ENCODE measurements around the gene TENT4A.
"Not testable (repeated sequence)": the region's sequence is repeated elsewhere in the genome, so short reads cannot be mapped to it uniquely, and the experiment has no call there.

The TENT4A gene

DNA sequence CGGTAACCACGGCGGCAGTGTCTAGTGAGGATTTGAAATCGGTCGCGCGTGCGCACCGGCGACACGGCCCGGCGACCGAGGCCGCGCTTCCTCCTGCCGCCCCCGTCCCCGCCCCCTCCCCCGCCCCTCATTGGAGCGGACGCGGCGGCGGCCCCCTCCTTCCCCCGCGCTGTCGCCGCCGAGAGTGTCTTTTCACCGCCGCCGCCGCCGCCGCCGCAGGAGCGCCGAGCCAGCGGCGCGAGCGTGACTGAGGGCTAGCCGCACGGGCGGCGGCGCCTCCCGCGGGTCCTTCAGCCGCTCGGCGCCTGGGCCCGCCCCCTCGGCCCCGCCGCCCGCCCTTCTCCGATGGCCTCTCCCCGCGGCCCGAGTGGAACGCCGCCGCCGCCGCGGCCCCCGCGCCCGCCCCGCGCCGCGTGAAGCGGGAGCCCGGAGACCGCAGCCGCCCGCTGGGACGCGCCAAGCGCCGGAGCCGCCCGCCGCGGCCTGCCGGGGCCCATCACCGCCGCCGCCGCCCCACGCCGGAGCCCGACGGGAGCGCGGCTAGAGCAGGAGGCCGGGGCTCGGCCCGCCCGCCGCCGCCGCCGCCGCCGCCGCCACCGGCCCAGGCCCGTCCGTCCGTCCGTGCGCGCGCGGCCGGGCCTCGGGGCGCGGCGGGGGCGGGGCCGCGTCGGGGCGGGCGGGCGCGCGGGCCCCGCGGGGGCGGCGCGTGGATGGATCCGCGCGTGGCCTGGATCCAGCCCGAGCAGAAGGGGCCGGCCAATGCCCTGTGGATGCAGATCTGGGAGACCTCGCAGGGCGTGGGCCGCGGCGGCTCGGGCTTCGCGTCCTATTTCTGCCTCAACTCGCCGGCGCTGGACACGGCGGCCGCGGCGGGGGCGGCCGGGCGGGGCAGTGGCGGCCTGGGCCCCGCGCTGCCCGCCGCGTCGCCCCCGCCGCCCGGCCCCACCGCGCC, at the start of gene TENT4A:
TSS of gene TENT4A (plus strand) at position 159 of the 952 bp plus-strand sequence. CDS start at position 711, 552 bp downstream.
- DNase-seq = no peak

- DNase-seq = no peak
Observed at GRCh38 chr5:6666762-6667161, 46.5 kb upstream of the TENT4A start.

GRCh38 chr5:6667648-6668047, 45.6 kb upstream of the TENT4A start:
- DNase-seq = no peak

DNA sequence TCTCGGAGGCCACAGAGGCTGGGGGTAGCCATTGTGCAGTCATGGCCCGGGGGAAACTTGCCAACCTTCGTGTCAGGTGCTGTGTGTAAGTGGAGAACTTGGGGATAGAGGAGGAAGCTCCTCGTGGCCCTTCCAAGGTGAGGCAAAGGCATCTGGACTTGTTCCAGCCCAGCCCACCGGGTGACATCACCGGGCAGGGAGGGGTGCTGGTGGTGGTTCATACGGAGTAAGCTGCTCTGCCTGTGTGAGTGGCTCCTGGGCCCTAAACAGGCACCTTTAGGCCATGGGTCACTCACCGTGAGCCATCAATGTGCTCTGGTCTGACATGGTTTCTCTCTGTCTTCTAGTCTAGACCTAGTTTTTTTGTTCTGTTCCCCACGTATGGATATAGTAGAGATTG, 44.5 kb upstream of the TENT4A start:
- not testable (repeated sequence) for DNase-seq

DNA sequence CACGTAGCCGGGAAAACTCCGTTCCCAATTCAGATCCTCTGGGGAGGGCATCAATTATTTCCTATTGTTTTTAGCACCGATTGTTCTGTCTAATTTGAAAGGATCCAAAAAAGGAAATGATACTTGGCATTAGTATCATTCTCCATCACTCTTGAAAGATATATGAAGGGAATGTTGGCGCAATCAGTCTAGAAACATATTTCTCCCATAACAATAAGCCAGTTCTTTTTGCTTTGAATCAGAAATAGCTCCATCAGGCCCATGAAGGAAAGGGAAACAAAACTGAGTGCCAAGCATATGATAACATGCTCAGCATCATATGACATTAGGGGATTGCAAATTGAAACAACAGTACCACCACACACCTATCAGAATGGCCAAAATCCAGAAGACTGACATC, 40.2 kb upstream of the TENT4A start:
- DNase-seq = no peak

DNA sequence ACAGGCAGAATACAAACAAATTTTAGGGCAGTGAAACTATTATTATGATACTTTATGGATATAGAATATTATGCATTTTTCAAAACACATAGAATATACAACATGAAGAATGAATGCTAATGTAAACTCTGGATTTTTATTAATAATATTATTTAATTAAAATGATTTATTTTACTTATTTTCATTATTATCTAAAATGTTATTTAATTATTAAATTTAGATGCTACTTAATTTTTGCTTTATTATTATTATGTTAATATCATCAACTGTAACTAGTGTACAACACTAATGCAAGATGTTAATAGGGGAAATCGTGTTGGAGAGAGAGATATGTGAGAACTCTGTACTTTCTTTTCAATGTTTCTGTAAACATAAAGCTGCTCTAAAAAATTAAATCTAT, 39.3 kb upstream of the TENT4A start:
- DNase-seq = no peak

DNA sequence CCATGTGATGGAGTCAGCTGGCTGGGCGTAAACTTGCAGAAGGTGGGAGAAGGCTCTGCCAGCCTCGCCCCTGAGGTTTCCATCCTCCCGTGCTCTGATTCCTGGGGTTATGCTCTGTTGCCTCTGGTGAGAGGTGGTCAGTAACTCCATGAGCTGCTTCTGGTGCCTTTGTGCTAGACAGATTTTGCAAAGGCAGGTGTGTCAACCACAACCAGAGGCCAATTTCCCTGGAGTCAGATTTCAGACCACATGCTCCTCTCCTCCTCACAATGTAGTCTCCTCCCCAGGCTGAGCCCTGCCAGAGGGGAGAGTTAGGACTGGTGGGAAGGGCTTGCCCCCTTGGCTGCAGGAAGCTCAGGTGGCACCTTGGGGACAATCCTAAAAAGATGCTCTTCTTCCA, 38.8 kb upstream of the TENT4A start:
- DNase-seq = no peak

DNA sequence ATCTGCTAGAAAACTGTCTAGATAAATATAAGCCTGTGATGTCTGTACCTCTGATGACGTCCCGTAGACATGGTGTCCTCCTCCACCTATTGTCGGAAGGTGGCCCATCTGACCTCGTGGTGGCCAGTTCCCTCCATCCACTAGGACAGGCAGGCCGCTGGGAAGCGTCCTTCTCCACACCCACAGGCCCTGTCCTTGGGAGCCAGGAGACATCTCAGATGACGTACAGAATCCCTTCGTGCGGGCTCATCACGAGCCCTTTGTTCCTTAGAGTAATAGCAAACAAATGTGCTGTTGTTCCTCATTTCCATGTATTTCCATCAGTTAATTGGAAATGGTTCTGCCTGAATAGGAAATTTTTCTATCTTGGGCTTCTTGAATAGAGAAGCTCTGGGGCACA, 38.3 kb upstream of the TENT4A start:
- DNase-seq = no peak

GRCh38 chr5:6675784-6676491, 37.3 kb upstream of the TENT4A start:
- DNase-seq = no peak

GRCh38 chr5:6676702-6677101, 36.5 kb upstream of the TENT4A start:
- DNase-seq = no peak

DNA sequence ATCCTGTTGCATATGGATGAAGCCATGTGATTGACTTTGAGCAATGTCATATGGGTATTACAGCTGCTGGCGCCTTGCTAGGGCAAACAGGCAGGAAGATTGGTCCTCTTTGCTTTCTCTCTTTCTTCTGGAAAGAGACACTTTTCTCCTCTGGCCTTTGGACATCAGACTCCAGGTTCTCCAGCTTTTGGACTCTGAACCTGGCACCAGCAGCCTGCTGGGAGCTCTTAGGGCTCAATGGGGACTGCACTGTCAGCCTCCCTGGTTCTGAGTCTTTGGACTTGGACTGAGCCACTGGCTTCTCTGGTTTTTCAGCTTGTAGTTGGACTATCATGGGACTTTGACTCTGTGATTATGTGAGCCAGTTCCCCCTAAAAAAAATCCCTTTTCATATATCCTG, 34.8 kb upstream of the TENT4A start:
- DNase-seq = no peak

DNA sequence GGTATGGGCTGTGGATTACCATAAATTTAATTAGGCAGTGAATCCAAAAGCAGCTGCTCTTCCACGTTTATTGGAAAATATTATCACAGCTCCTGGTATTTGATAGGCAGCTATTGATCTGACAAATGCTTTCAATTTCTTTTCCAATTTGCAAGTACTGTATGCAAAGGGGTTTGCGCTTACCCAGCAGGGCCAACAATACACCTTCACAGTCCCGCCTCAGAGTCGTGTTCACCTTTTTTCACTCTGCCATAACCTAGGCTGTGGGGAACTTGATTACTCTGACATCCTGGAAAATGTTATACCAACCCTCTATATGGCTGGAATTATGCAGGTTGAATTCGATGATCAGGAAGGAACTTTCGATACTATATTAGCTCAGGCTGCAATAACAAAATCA, 32.3 kb upstream of the TENT4A start:
- DNase-seq = no peak

- no peak for DNase-seq
Observed at GRCh38 chr5:6681682-6682081, 31.6 kb upstream of the TENT4A start.

DNA sequence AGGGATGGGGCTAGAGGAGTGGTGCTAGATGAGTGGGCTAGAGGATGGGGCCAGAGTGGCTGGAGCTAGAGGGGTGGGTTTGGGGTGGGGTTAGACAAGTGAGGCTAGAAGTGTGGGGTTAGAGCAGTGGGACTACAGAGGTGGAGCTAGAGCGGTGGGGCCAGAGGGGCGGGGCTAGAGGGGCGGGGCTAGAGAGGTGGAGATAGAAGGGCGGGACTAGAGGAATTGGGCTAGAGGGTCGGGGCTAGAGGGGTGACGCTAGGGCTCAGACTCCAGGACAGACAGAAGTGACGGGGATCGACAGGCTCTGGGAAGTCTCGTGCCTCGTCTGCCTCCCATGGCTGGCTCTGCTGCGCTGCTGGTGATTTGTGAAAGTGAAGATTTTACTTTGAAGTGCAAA, 31.0 kb upstream of the TENT4A start:
- DNase-seq = no peak

DNA sequence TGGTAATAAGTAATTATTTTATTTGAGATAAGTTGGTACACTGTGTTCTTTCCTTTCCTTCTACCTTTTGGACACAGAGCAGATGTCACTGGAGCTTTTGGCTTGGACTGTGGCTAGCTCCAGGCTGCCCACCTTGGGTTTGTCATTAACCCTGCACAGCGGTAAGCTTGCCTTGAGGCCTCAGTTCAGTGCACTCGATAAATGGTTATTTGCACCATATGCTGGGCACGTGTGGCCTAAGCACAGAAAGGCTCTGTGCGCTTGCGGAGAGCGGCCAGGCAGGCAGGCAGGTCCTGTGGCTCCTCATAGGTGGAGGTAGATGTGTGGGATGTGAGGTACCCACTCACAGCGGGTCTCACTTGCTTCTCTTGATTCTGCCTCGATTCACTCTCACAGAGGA, 30.0 kb upstream of the TENT4A start:
- DNase-seq = no peak

GRCh38 chr5:6684075-6684474, 29.2 kb upstream of the TENT4A start:
- DNase-seq = no peak

DNA sequence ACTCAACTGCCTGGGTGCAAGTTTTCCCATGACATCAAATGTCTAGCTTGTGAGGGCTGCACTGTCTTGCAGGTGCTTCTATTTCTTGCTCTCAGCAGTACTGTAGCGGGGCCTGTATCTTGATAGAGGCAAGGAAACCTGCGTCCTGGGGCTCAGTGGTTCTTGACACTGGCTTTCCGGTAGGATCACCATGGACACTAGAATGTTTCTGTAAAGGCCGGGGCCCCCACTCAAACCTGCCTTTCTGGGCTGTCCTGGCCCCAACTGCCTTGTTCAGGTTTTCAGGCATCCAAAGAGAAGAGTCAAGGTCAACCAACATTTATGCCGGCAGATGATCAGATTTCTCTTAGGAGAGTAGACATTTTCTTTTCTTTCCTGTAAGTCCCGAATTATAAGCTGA, 26.7 kb upstream of the TENT4A start:
- DNase-seq = no peak

GRCh38 chr5:6686915-6687409, 26.3 kb upstream of the TENT4A start:
- DNase-seq = peak; percentile 4

GRCh38 chr5:6687505-6687904, 25.7 kb upstream of the TENT4A start:
- DNase-seq = no peak

GRCh38 chr5:6692906-6693305, 20.3 kb upstream of the TENT4A start:
- DNase-seq = no peak

DNA sequence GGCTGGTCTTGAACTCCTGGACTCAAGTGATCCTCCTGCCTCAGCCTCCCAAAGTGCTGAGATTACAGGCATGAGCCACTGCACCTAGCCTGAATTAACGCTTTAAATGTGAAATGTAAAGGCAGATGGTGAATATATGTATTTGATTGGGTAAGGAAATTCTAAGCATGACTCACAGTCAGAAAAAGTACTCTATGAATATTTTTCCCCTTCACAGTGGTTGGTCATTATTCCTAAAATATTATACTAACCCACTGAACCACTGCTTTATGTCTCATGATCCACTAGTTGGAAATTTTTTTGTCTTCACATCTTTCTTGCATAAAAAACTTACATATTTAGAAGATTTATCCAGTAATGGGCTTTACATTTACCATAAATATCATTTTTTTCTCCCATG, 14.5 kb upstream of the TENT4A start:
- no peak for DNase-seq

GRCh38 chr5:6699357-6699756, 13.9 kb upstream of the TENT4A start:
- no peak for DNase-seq

DNA sequence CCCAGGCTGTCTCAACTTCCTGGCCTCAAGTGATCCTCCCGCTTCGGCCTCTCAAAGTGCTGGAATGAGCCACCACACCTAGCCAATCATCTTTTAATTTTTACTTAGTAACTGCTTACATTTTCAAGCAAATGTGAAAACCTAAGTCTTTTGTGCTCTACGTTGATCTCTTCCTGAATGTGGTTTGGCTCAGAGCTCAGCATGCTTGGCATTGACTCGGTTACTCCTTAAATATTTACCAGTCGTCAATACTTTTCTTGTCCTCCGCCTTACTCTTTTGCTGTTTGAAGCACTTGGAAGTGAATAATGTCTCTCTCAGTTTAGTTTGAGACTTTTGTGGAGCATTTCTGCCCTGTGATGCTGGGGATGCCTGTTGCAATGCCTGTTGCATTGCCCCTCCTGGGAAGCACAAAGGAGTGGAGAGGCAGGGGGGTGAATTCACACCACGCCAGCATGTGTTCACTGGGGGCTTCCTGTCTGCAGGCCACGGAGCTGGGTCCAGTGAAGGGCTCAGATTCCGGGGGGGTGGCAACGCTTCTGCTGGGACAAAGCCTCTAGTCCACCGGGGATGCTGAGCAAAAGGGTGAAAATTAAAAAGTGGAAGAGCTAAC, 13.1 kb upstream of the TENT4A start:
- DNase-seq = no peak

Data from amniotic stem cell (primary cell).